WTC11 (cell line): ENCODE data around the gene ZNF20. TPM values are rescaled to one million over a fixed set of nuclear protein-coding genes. Genes with fewer than 3 reads are reported as not detected.

Experiments
- ATAC-seq: fragments of 200-7000 bp; cut with Tn5 transposase; 2 replicates; pipeline ENCODE4 v1.10.0; 2021; ENCODE audit warnings: mild to moderate bottlenecking, moderate library complexity
- CTCF ChIA-PET: fragments of 300-600 bp; sonication (Branson Sonifier 250); formaldehyde crosslinking; loops from one replicate; lab custom pipeline; 2021; ENCODE audit warnings: antibody characterized with exemption; lab: Charles Lee
- POLR2A ChIA-PET: fragments of 350-600 bp; sonication (Branson Sonifier 250); formaldehyde crosslinking; loops from one replicate; lab custom pipeline; 2021; ENCODE audit warnings: antibody characterized with exemption; lab: Charles Lee
- DNase-seq: peaks from one replicate; pipeline ENCODE4 v3.0.0; 2021; ENCODE audit warnings: low spot score
- H3K27ac Mint-ChIP-seq: 2 replicates; pipeline ENCODE4 v1.8.0; 2021; ENCODE audit warnings: mixed read lengths
- H3K27me3 Mint-ChIP-seq: 2 replicates; pipeline ENCODE4 v1.8.0; 2021; ENCODE audit warnings: low read depth, mild to moderate bottlenecking, moderate library complexity, mixed read lengths
- H3K36me3 Mint-ChIP-seq: 2 replicates; pipeline ENCODE4 v1.8.0; 2021; ENCODE audit warnings: mixed read lengths
- H3K4me1 Mint-ChIP-seq: 2 replicates; pipeline ENCODE4 v1.8.0; 2022; ENCODE audit warnings: mixed read lengths
- H3K4me3 Mint-ChIP-seq: 2 replicates; pipeline ENCODE4 v1.8.0; 2021; ENCODE audit warnings: mild to moderate bottlenecking, moderate library complexity, mixed read lengths
- H3K9me3 Mint-ChIP-seq: 2 replicates; pipeline ENCODE4 v1.8.0; 2021; ENCODE audit warnings: mixed read lengths
- CBFB ChIP-seq: sonication (generic); formaldehyde crosslinking; IDR thresholded peaks from 2 replicates; pipeline ENCODE4 v1.8.1; 2022; ENCODE audit warnings: mild to moderate bottlenecking, low read depth, missing genetic modification reagents
- CREM ChIP-seq: sonication (generic); formaldehyde crosslinking; IDR thresholded peaks from 2 replicates; pipeline ENCODE4 v1.8.1; 2022; ENCODE audit warnings: mild to moderate bottlenecking, missing genetic modification reagents, moderate library complexity
- IRF1 ChIP-seq: sonication (generic); formaldehyde crosslinking; IDR thresholded peaks from 2 replicates; pipeline ENCODE4 v1.8.0; 2023; ENCODE audit warnings: missing genetic modification reagents
- KAT7 ChIP-seq: sonication (generic); formaldehyde crosslinking; IDR thresholded peaks from 2 replicates; pipeline ENCODE4 v1.8.1; 2023; ENCODE audit warnings: missing genetic modification reagents, mild to moderate bottlenecking, borderline replicate concordance
- MXD4 ChIP-seq: fragments of 250-450 bp; sonication (Bioruptor Pico); IDR thresholded peaks from 2 replicates; pipeline ENCODE4 v1.8.0; 2021; ENCODE audit warnings: mild to moderate bottlenecking, moderate library complexity, borderline replicate concordance
- MYBL2 ChIP-seq: sonication (generic); formaldehyde crosslinking; IDR thresholded peaks from 2 replicates; pipeline ENCODE4 v1.8.1; 2023; ENCODE audit warnings: mild to moderate bottlenecking, moderate library complexity, missing genetic modification reagents
- NFYB ChIP-seq: sonication (generic); formaldehyde crosslinking; conservative IDR thresholded peaks from 2 replicates; pipeline ENCODE4 v1.8.0; 2022; ENCODE audit warnings: low read depth, missing genetic modification reagents
- NR1H2 ChIP-seq: sonication (generic); formaldehyde crosslinking; IDR thresholded peaks from 2 replicates; pipeline ENCODE4 v1.9.0; 2021; ENCODE audit warnings: mild to moderate bottlenecking, moderate library complexity, missing genetic modification reagents
- RELA ChIP-seq: sonication (generic); formaldehyde crosslinking; IDR thresholded peaks from 2 replicates; pipeline ENCODE4 v1.8.1; 2022; ENCODE audit warnings: missing genetic modification reagents, mild to moderate bottlenecking, borderline replicate concordance
- RORB ChIP-seq: fragments of 250-450 bp; sonication (Bioruptor Pico); IDR thresholded peaks from 2 replicates; pipeline ENCODE4 v1.9.0; 2021; ENCODE audit warnings: mild to moderate bottlenecking
- SP1 ChIP-seq: sonication (generic); formaldehyde crosslinking; conservative IDR thresholded peaks from 2 replicates; pipeline ENCODE4 v1.8.1; 2022; ENCODE audit warnings: missing genetic modification reagents
- TCF7 ChIP-seq: sonication (generic); formaldehyde crosslinking; IDR thresholded peaks from 2 replicates; pipeline ENCODE4 v1.8.0; 2022; ENCODE audit warnings: mild to moderate bottlenecking, low read depth, missing genetic modification reagents, moderate library complexity
- TEAD4 ChIP-seq: sonication (generic); formaldehyde crosslinking; IDR thresholded peaks from 2 replicates; pipeline ENCODE4 v1.8.0; 2022; ENCODE audit warnings: mild to moderate bottlenecking, missing genetic modification reagents
- ZNF263 ChIP-seq: sonication (generic); formaldehyde crosslinking; IDR thresholded peaks from 2 replicates; pipeline ENCODE4 v1.8.1; 2022; ENCODE audit warnings: low read depth, mild to moderate bottlenecking, moderate library complexity, missing genetic modification reagents
- ZNF416 ChIP-seq: fragments of 250-450 bp; sonication (Bioruptor Pico); IDR thresholded peaks from 2 replicates; pipeline ENCODE4 v1.9.0; 2021; ENCODE audit warnings: mild to moderate bottlenecking, inconsistent platforms
- ZNF423 ChIP-seq: fragments of 250-450 bp; sonication (Bioruptor Pico); IDR thresholded peaks from 2 replicates; pipeline ENCODE4 v2.1.2; 2022; ENCODE audit warnings: mild to moderate bottlenecking, moderate library complexity
- ZNF532 ChIP-seq: fragments of 250-450 bp; sonication (Bioruptor Pico); IDR thresholded peaks from 2 replicates; pipeline ENCODE4 v1.9.0; 2021; ENCODE audit warnings: mild to moderate bottlenecking, borderline replicate concordance
- total RNA-seq: library from RNA; stranded (reverse); gene quantifications from 3 replicates; pipeline ENCODE4 v1.2.3, GENCODE V29; 2021
- TF ChIP-seq, protein P1 (sequence below): sonication (generic); formaldehyde crosslinking; IDR thresholded peaks from 2 replicates; pipeline ENCODE4 v1.8.1; 2023; ENCODE audit warnings: mild to moderate bottlenecking, missing genetic modification reagents, moderate library complexity
- TF ChIP-seq, protein P2 (sequence below): fragments of 250-450 bp; sonication (Bioruptor Pico); conservative IDR thresholded peaks from 2 replicates; pipeline ENCODE4 v1.9.0; 2021; ENCODE audit warnings: mild to moderate bottlenecking
- TF ChIP-seq, protein P3 (sequence below): sonication (generic); formaldehyde crosslinking; IDR thresholded peaks from 2 replicates; pipeline ENCODE4 v1.8.1; 2023; ENCODE audit warnings: mild to moderate bottlenecking, moderate library complexity, missing genetic modification reagents
- TF ChIP-seq, protein P4 (sequence below): sonication (generic); formaldehyde crosslinking; IDR thresholded peaks from 2 replicates; pipeline ENCODE4 v1.8.1; 2022; ENCODE audit warnings: low read depth, missing genetic modification reagents, borderline replicate concordance

ZNF20 gene
- total RNA-seq, 1 experiment from 2014 or later = 7.8 TPM

DNA sequence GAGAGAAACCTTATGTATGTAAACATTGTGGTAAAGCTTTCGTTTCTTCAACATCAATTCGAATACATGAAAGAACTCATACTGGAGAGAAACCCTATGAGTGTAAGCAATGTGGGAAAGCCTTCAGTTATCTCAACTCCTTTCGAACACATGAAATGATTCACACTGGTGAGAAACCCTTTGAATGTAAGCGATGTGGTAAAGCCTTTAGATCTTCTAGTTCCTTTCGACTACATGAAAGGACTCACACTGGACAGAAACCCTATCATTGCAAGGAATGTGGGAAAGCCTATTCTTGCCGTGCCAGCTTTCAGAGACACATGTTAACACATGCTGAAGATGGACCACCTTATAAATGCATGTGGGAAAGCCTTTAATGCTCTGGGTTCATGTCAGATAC, 47.5 kb upstream of the ZNF20 start:
- ChIA-PET CTCF (no interaction called here), POLR2A (no interaction called here)
- Mint-ChIP-seq H3K4me3 (no peak overlapping the region), H3K27me3 (no peaks in the 10 kb centered on the region), H3K9me3 (peaks cover 50% of the 10 kb centered on the region), H3K27ac (no peak overlapping the region), H3K4me1 (no peaks in the 10 kb centered on the region), H3K36me3 (peaks cover 66% of the 10 kb centered on the region)
- ATAC-seq = no peak
- DNase-seq = no peak
- TF ChIP-seq, protein P1, sequence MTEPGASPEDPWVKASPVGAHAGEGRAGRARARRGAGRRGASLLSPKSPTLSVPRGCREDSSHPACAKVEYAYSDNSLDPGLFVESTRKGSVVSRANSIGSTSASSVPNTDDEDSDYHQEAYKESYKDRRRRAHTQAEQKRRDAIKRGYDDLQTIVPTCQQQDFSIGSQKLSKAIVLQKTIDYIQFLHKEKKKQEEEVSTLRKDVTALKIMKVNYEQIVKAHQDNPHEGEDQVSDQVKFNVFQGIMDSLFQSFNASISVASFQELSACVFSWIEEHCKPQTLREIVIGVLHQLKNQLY (CRISPR knock-in tag) = no peak
- TF ChIP-seq, protein P2, sequence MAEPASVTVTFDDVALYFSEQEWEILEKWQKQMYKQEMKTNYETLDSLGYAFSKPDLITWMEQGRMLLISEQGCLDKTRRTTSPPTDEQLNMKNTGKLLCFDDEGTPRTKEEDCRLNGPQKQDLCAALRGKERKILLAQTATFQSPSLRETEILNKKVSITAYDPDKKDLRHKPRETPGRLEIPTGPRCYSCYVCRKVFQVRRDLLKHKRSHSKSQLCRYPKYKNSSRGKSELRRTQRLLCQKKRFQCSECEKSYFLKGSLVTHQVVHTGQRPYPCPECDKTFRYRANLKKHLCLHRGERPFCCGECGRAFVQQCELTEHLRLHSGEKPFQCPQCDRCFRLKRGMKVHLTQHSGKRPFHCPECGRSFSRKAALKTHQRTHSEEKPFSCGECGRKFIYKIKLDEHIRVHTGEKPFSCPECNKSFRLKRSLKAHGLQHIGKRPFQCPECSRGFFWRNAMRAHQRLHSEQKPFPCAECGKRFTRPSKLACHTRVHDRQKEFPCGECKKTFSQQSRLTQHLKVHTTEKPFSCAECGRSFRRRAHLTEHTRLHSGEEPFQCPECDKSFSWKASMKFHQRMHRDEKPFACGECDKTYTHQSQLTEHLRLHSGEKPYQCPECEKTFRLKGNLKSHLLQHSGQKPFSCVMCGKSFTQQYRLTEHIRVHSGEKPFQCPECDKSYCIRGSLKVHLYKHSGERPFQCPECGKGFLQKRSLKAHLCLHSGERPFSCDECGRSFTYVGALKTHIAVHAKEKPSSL = no peak
- TF ChIP-seq, protein P3, sequence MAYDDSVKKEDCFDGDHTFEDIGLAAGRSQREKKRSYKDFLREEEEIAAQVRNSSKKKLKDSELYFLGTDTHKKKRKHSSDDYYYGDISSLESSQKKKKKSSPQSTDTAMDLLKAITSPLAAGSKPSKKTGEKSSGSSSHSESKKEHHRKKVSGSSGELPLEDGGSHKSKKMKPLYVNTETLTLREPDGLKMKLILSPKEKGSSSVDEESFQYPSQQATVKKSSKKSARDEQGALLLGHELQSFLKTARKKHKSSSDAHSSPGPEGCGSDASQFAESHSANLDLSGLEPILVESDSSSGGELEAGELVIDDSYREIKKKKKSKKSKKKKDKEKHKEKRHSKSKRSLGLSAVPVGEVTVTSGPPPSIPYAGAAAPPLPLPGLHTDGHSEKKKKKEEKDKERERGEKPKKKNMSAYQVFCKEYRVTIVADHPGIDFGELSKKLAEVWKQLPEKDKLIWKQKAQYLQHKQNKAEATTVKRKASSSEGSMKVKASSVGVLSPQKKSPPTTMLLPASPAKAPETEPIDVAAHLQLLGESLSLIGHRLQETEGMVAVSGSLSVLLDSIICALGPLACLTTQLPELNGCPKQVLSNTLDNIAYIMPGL (CRISPR knock-in tag) = no peak
- TF ChIP-seq IRF1 (CRISPR knock-in tag) (no peak), NFYB (CRISPR knock-in tag) (no peak), RORB (CRISPR knock-in tag) (no peak), MXD4 (CRISPR knock-in tag) (no peak), NR1H2 (no peak), RELA (no peak), KAT7 (CRISPR knock-in tag) (no peak), ZNF532 (no peak), TCF7 (CRISPR knock-in tag) (no peak)

- Mint-ChIP-seq H3K4me1 (peaks cover 13% of the 10 kb centered on the region), H3K27ac (no peak overlapping the region), H3K36me3 (peaks cover 27% of the 10 kb centered on the region), H3K27me3 (no peaks in the 10 kb centered on the region), H3K9me3 (peaks cover 36% of the 10 kb centered on the region), H3K4me3 (no peak overlapping the region)
- DNase-seq (no peak), ATAC-seq (no peak)
- ChIA-PET CTCF (interaction anchor here (0.7 kb wide), 1 partner anchor 89 kb away, joined by 3 read pairs; no protein-coding TSS in a partner anchor), POLR2A (no interaction called here)
- TF ChIP-seq, protein P4, sequence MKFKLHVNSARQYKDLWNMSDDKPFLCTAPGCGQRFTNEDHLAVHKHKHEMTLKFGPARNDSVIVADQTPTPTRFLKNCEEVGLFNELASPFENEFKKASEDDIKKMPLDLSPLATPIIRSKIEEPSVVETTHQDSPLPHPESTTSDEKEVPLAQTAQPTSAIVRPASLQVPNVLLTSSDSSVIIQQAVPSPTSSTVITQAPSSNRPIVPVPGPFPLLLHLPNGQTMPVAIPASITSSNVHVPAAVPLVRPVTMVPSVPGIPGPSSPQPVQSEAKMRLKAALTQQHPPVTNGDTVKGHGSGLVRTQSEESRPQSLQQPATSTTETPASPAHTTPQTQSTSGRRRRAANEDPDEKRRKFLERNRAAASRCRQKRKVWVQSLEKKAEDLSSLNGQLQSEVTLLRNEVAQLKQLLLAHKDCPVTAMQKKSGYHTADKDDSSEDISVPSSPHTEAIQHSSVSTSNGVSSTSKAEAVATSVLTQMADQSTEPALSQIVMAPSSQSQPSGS = no peak
- no peak for TF ChIP-seq SP1 (CRISPR knock-in tag)
- TF ChIP-seq ZNF416 (CRISPR knock-in tag) = no peak
- TF ChIP-seq MYBL2 (CRISPR knock-in tag) = no peak
- TF ChIP-seq ZNF423 = no peak
- no peak for TF ChIP-seq ZNF532
- no peak for TF ChIP-seq ZNF263 (CRISPR knock-in tag)
- TF ChIP-seq TEAD4 (CRISPR knock-in tag) = no peak
- no peak for TF ChIP-seq CBFB (CRISPR knock-in tag)
- no peak for TF ChIP-seq CREM (CRISPR knock-in tag)
Measured at GRCh38 chr19:12180377-12180776, 40.2 kb upstream of the ZNF20 start.
